Measurements from ENCODE around the gene SLC37A3.

GRCh38 chr7:140364819-140365218 lies 33.5 kb downstream of the SLC37A3 start:
- TF ChIP-seq CTCF (IDR thresholded peaks at IDR 0.05) (no peak), POLR2A (IDR thresholded peaks at IDR 0.05) (no peak)

Measured in uterus (tissue), 2 donors.